Esophagus (tissue), 2 donors: ENCODE data around the gene TMEM14B. TPM values are rescaled to one million over a fixed set of nuclear protein-coding genes. Genes with fewer than 3 reads are reported as not detected.
"Not testable (repeated sequence)": the region's sequence is repeated elsewhere in the genome, so short reads cannot be mapped to it uniquely, and the experiment has no call there.

ENCODE experiments used
- H3K27ac ChIP-seq, 2 donors: one replicate each; pipeline ENCODE4 v1.5.1; 2013; ENCODE audit warnings: low read depth in 2 of 2, mild to moderate bottlenecking in 2 of 2, inconsistent platforms in 1 of 2, low read length in 1 of 2, moderate library complexity in 1 of 2
- H3K27me3 ChIP-seq, 2 donors: one replicate each; pipeline ENCODE4 v1.6.1; 2013; ENCODE audit warnings: low read length in 2 of 2, control low read depth in 1 of 2, mild to moderate bottlenecking in 1 of 2; ENCODE audit not compliant: insufficient read depth in 2 of 2, control insufficient read depth in 1 of 2
- H3K36me3 ChIP-seq, 2 donors: one replicate each; pipeline ENCODE4 v1.6.1; 2013; ENCODE audit warnings: low read length in 1 of 2; ENCODE audit not compliant: control insufficient read depth in 2 of 2, insufficient read depth in 2 of 2
- H3K4me1 ChIP-seq, 2 donors: one replicate each; pipeline ENCODE4 v1.6.1; 2013; ENCODE audit warnings: low read length in 1 of 2; ENCODE audit not compliant: control insufficient read depth in 2 of 2, insufficient read depth in 2 of 2
- H3K4me3 ChIP-seq, 2 donors: one replicate each; pipeline ENCODE4 v1.5.1; 2013; ENCODE audit warnings: low read length in 2 of 2, mild to moderate bottlenecking in 2 of 2, low read depth in 1 of 2, moderate library complexity in 1 of 2
- H3K9me3 ChIP-seq, 2 donors: one replicate each; pipeline ENCODE4 v1.6.1; 2013; ENCODE audit warnings: mild to moderate bottlenecking in 2 of 2, low read depth in 1 of 2, low read length in 1 of 2, moderate library complexity in 1 of 2; ENCODE audit not compliant: control insufficient read depth in 2 of 2, insufficient read depth in 1 of 2
- WGBS, 2 donors: extraction: QIAGEN DNeasy Blood & Tissue Kit; methylation state at CpG; one replicate each; pipeline ENCODE4 v1.1.7; 2013; 5-methylcytosine and 5-hydroxymethylcytosine counted together
- polyA plus RNA-seq, 2 donors: library from polyadenylated mRNA; stranded (reverse); fragments of 200-250 nt; gene quantifications; one replicate each; pipeline ENCODE4 v1.2.3, GENCODE V29; 2013
- donor health status: healthy with polysubstance abuse.
- donor health status: Bipolar disorder and iron deficiency.

Gene TMEM14B
- polyA plus RNA-seq, 2 donors: 47.6 to 50.8 TPM

GRCh38 chr6:10742251-10742650 lies 5.4 kb upstream of the TMEM14B start:
- H3K27me3 ChIP-seq: no peaks in the 10 kb centered on the region
- H3K4me3 ChIP-seq: no peak overlapping the region
- WGBS, 2 donors: 96 to 97% methylated on average over 12 of the region's 12 CpGs
- no peaks in the 10 kb centered on the region for H3K4me1 ChIP-seq
- H3K36me3 ChIP-seq: no peaks in the 10 kb centered on the region
- no peaks in the 10 kb centered on the region for H3K9me3 ChIP-seq
- no peak overlapping the region for H3K27ac ChIP-seq

- no peak overlapping the region for H3K27ac ChIP-seq
- WGBS, 2 donors: 81 to 86% methylated on average over 6 of the region's 6 CpGs
- H3K4me3 ChIP-seq: no peak overlapping the region
- no peaks in the 10 kb centered on the region for H3K27me3 ChIP-seq
- no peaks in the 10 kb centered on the region for H3K9me3 ChIP-seq
- H3K36me3 ChIP-seq: no peaks in the 10 kb centered on the region
- H3K4me1 ChIP-seq: no peaks in the 10 kb centered on the region
Observed at GRCh38 chr6:10743515-10743914, 4.1 kb upstream of the TMEM14B start.

GRCh38 chr6:10745116-10745515 lies 2.5 kb upstream of the TMEM14B start:
- no peak overlapping the region for H3K4me3 ChIP-seq
- no peaks in the 10 kb centered on the region for H3K4me1 ChIP-seq
- no peak overlapping the region for H3K27ac ChIP-seq
- 88% methylated on average over 5 of the region's 5 CpGs for WGBS, 2 donors
- H3K36me3 ChIP-seq: peaks cover 0 to 4% of the 10 kb centered on the region in 2 donors
- H3K9me3 ChIP-seq: no peaks in the 10 kb centered on the region
- H3K27me3 ChIP-seq: no peaks in the 10 kb centered on the region

- 47 to 52% methylated on average over 9 of the region's 9 CpGs for WGBS, 2 donors
- H3K4me3 ChIP-seq: peak overlapping the region; percentile 49 to 79
- no peaks in the 10 kb centered on the region for H3K9me3 ChIP-seq
- no peaks in the 10 kb centered on the region for H3K4me1 ChIP-seq
- H3K36me3 ChIP-seq: peaks cover 0 to 8% of the 10 kb centered on the region in 2 donors
- peak overlapping the region; percentile 57 to 73 for H3K27ac ChIP-seq
- H3K27me3 ChIP-seq: no peaks in the 10 kb centered on the region
Observed at GRCh38 chr6:10746915-10747250, 722 bp upstream of the TMEM14B start.

GRCh38 chr6:10749734-10750133 lies 2.1 kb downstream of the TMEM14B start:
- WGBS, 2 donors: 29 to 42% methylated on average over 2 of the region's 2 CpGs
- Histone ChIP-seq H3K4me3 (no peak overlapping the region), H3K4me1 (no peaks in the 10 kb centered on the region), H3K27ac (no peak overlapping the region), H3K27me3 (no peaks in the 10 kb centered on the region), H3K9me3 (no peaks in the 10 kb centered on the region), H3K36me3 (peaks cover 0 to 27% of the 10 kb centered on the region in 2 donors)

- not testable (repeated sequence) for H3K27ac ChIP-seq, H3K27me3 ChIP-seq, H3K4me1 ChIP-seq, H3K4me3 ChIP-seq, H3K9me3 ChIP-seq
- WGBS, 2 donors: 79 to 88% methylated on average over 6 of the region's 6 CpGs
- H3K36me3 ChIP-seq: peaks cover 0 to 28% of the 10 kb centered on the region in 2 donors
Observed at GRCh38 chr6:10750568-10750967, 3.0 kb downstream of the TMEM14B start.

GRCh38 chr6:10751757-10752156 lies 4.2 kb downstream of the TMEM14B start:
- not testable (repeated sequence) for H3K4me3 ChIP-seq, H3K4me1 ChIP-seq, H3K9me3 ChIP-seq, H3K27ac ChIP-seq, H3K27me3 ChIP-seq
- WGBS, 2 donors: 75 to 86% methylated on average over 3 to 5 of the region's 5 CpGs
- H3K36me3 ChIP-seq: peaks cover 0 to 28% of the 10 kb centered on the region in 2 donors

GRCh38 chr6:10756085-10756484 lies 8.5 kb downstream of the TMEM14B start:
- peaks cover 0 to 2% of the 10 kb centered on the region in 2 donors for H3K4me1 ChIP-seq
- H3K36me3 ChIP-seq: peaks cover 0 to 20% of the 10 kb centered on the region in 2 donors
- H3K4me3 ChIP-seq: no peak overlapping the region
- H3K9me3 ChIP-seq: no peaks in the 10 kb centered on the region
- WGBS, 2 donors: 74 to 85% methylated on average over 1 of the region's 1 CpG
- no peak overlapping the region for H3K27ac ChIP-seq
- no peaks in the 10 kb centered on the region for H3K27me3 ChIP-seq

GRCh38 chr6:10759312-10759839 lies 11.8 kb downstream of the TMEM14B start:
- Histone ChIP-seq H3K36me3 (peaks cover 0 to 5% of the 10 kb centered on the region in 2 donors), H3K9me3 (no peaks in the 10 kb centered on the region), H3K4me3 (no peak overlapping the region), H3K27me3 (no peaks in the 10 kb centered on the region), H3K4me1 (peaks cover 0 to 2% of the 10 kb centered on the region in 2 donors), H3K27ac (peak overlapping the region; percentile 61 to 69)
- WGBS, 2 donors: 30 to 43% methylated on average over 3 of the region's 3 CpGs

GRCh38 chr6:10759884-10760329 lies 12.3 kb downstream of the TMEM14B start:
- no peaks in the 10 kb centered on the region for H3K36me3 ChIP-seq
- peak overlapping the region; percentile 69 to 91 for H3K27ac ChIP-seq
- WGBS, 2 donors: 46 to 51% methylated on average over 6 of the region's 6 CpGs
- peaks cover 0 to 2% of the 10 kb centered on the region in 2 donors for H3K4me1 ChIP-seq
- H3K4me3 ChIP-seq: no peak overlapping the region
- no peaks in the 10 kb centered on the region for H3K27me3 ChIP-seq
- no peaks in the 10 kb centered on the region for H3K9me3 ChIP-seq
